H1 (cell line): ENCODE data around the gene SV2B. TPM values are rescaled to one million over a fixed set of nuclear protein-coding genes. Genes with fewer than 3 reads are reported as not detected.

Experiments used
- CTCF ChIA-PET: fragments of 300-600 bp; sonication (Branson Sonifier 250); formaldehyde crosslinking; loops from one replicate; lab custom pipeline; 2021; ENCODE audit not compliant: partially characterized antibody; lab: Charles Lee
- POLR2A ChIA-PET: fragments of 300-600 bp; sonication (Branson Sonifier 250); formaldehyde crosslinking; loops from one replicate; lab custom pipeline; 2021; ENCODE audit warnings: inconsistent platforms; ENCODE audit not compliant: partially characterized antibody; lab: Charles Lee
- DNase-seq, 2 experiments: peaks; one replicate each; pipeline versions ENCODE4 v3.0.0 to v3.0.0-alpha.2; 2010 to 2022; ENCODE audit warnings: low spot score in 2 of 2, low read depth in 1 of 2, mixed read lengths in 1 of 2
- FAIRE-seq: peaks from 2 replicates; lab custom pipeline; 2011; peaks lifted over from hg19 to GRCh38; lab: Jason Lieb, UNC
- H2AFZ ChIP-seq: 2 replicates; pipeline ENCODE4 v1.8.1; 2012; ENCODE audit warnings: low read length, inconsistent platforms
- H2AK5ac ChIP-seq: 2 replicates; pipeline ENCODE4 v1.6.1; 2013; ENCODE audit warnings: low read depth, low read length
- H2BK120ac ChIP-seq: replicated peaks from 2 replicates; pipeline ENCODE3; 2013; ENCODE audit warnings: low read depth, low read length, inconsistent platforms
- H2BK12ac ChIP-seq: 2 replicates; pipeline ENCODE4 v1.6.1; 2013; ENCODE audit warnings: low read depth, low read length
- H2BK15ac ChIP-seq: 2 replicates; pipeline ENCODE4 v1.6.1; 2013; ENCODE audit warnings: low read length
- H2BK20ac ChIP-seq: 2 replicates; pipeline ENCODE4 v1.6.1; 2013; ENCODE audit warnings: low read length
- H2BK5ac ChIP-seq: 2 replicates; pipeline ENCODE4 v1.6.1; 2013; ENCODE audit warnings: low read depth, low read length
- H3K14ac ChIP-seq: 2 replicates; pipeline ENCODE4 v1.6.1; 2013; ENCODE audit warnings: inconsistent platforms; ENCODE audit not compliant: insufficient read length
- H3K18ac ChIP-seq: 2 replicates; pipeline ENCODE4 v1.6.1; 2013; ENCODE audit warnings: low read length; ENCODE audit errors: extremely low read depth
- H3K23ac ChIP-seq: 2 replicates; pipeline ENCODE4 v1.6.1; 2013; ENCODE audit warnings: inconsistent platforms; ENCODE audit not compliant: insufficient read length
- H3K23me2 ChIP-seq: 2 replicates; pipeline ENCODE4 v1.6.1; 2013; ENCODE audit warnings: low read depth, low read length
- H3K27ac ChIP-seq: 2 replicates; pipeline ENCODE4 v1.6.1; 2011; ENCODE audit warnings: low read depth, low read length, inconsistent platforms
- H3K27me3 ChIP-seq, 4 experiments: replicated peaks in 1 of 4; 1 replicate in 1 of 4; 2 replicates in 3 of 4; pipeline versions ENCODE4 v1.6.1 to v1.8.1; 2011 to 2013; ENCODE audit warnings: low read length in 3 of 4, mild to moderate bottlenecking in 3 of 4, inconsistent platforms in 2 of 4, mixed read lengths in 2 of 4, moderate library complexity in 1 of 4; ENCODE audit not compliant: control insufficient read depth in 3 of 4, insufficient read depth in 3 of 4; ENCODE audit errors: extremely low read depth in 1 of 4
- H3K36me3 ChIP-seq, 4 experiments: 2 replicates each; pipeline versions ENCODE4 v1.6.1 to v1.8.1; 2011 to 2013; ENCODE audit warnings: mild to moderate bottlenecking in 4 of 4, low read length in 3 of 4, moderate library complexity in 2 of 4, control low read depth in 1 of 4, inconsistent platforms in 1 of 4; ENCODE audit not compliant: insufficient read depth in 4 of 4, control insufficient read depth in 2 of 4
- H3K4ac ChIP-seq: replicated peaks from 2 replicates; pipeline ENCODE3; 2013; ENCODE audit warnings: low read length, low read depth, mixed read lengths, inconsistent platforms; ENCODE audit not compliant: insufficient read length
- H3K4me1 ChIP-seq, 4 experiments: replicated peaks in 1 of 4; 1 replicate in 1 of 4; 2 replicates in 3 of 4; pipeline versions ENCODE4 v1.6.1 to v1.8.1; 2011 to 2013; ENCODE audit warnings: low read length in 3 of 4, inconsistent platforms in 2 of 4, mixed read lengths in 1 of 4; ENCODE audit not compliant: insufficient read depth in 4 of 4, control insufficient read depth in 3 of 4
- H3K4me2 ChIP-seq, 2 experiments: 2 replicates each; pipeline versions ENCODE4 v1.6.1 to v1.8.1; 2011 to 2013; ENCODE audit warnings: low read depth in 2 of 2, low read length in 2 of 2, control low read depth in 1 of 2, inconsistent platforms in 1 of 2, mild to moderate bottlenecking in 1 of 2; ENCODE audit not compliant: insufficient read depth in 1 of 2
- H3K4me3 ChIP-seq, 4 experiments: fragments of 200-600, 300-600 bp in 1 of 4; sonication (generic), shearing (Covaris generic), sonication (Bioruptor Twin) in 1 of 4; 2 replicates each; pipeline versions ENCODE4 v1.5.1 to v1.8.1; 2011 to 2016; ENCODE audit warnings: low read length in 4 of 4, low read depth in 3 of 4, control low read depth in 2 of 4, inconsistent platforms in 2 of 4, mild to moderate bottlenecking in 2 of 4, mixed read lengths in 1 of 4, moderate library complexity in 1 of 4; ENCODE audit not compliant: insufficient read depth in 2 of 4; ENCODE audit errors: extremely low read depth in 1 of 4
- H3K56ac ChIP-seq: replicated peaks from 2 replicates; pipeline ENCODE3; 2013; ENCODE audit warnings: low read depth, mild to moderate bottlenecking, mixed read lengths, low read length, inconsistent platforms; ENCODE audit not compliant: insufficient read length
- H3K79me1 ChIP-seq: 2 replicates; pipeline ENCODE4 v1.6.1; 2013; ENCODE audit warnings: low read depth, low read length, control low read depth
- H3K79me2 ChIP-seq, 2 experiments: 2 replicates each; pipeline versions ENCODE4 v1.6.1 to v1.8.1; 2012 to 2013; ENCODE audit warnings: low read length in 2 of 2, mild to moderate bottlenecking in 2 of 2, inconsistent platforms in 1 of 2; ENCODE audit not compliant: insufficient read depth in 2 of 2, control insufficient read depth in 1 of 2
- H3K9ac ChIP-seq, 4 experiments: replicated peaks in 1 of 4; 1 replicate in 1 of 4; 2 replicates in 3 of 4; pipeline versions ENCODE4 v1.6.1 to v1.8.1; 2011 to 2013; ENCODE audit warnings: low read depth in 3 of 4, low read length in 3 of 4, control low read depth in 2 of 4, mild to moderate bottlenecking in 2 of 4, moderate library complexity in 2 of 4, inconsistent platforms in 1 of 4; ENCODE audit errors: extremely low read depth in 1 of 4
- H3K9me3 ChIP-seq, 2 experiments: 2 replicates each; pipeline versions ENCODE4 v1.6.1 to v1.8.1; 2012 to 2013; ENCODE audit warnings: mild to moderate bottlenecking in 2 of 2, moderate library complexity in 2 of 2, control low read depth in 1 of 2, inconsistent platforms in 1 of 2, low read depth in 1 of 2, low read length in 1 of 2, mixed read lengths in 1 of 2; ENCODE audit not compliant: insufficient read depth in 2 of 2
- H4K20me1 ChIP-seq, 2 experiments: replicated peaks in 1 of 2; 2 replicates each; pipeline versions ENCODE3 to v1.8.1; 2011 to 2013; ENCODE audit warnings: inconsistent platforms in 2 of 2, low read length in 2 of 2, mild to moderate bottlenecking in 1 of 2; ENCODE audit not compliant: insufficient read depth in 2 of 2, control insufficient read depth in 1 of 2
- H4K5ac ChIP-seq: 2 replicates; pipeline ENCODE4 v1.6.1; 2013; ENCODE audit warnings: low read length, low read depth, mixed read lengths, inconsistent platforms; ENCODE audit not compliant: insufficient read length
- H4K8ac ChIP-seq: 2 replicates; pipeline ENCODE4 v1.8.0; 2013; ENCODE audit warnings: mild to moderate bottlenecking, moderate library complexity, low read length, inconsistent platforms; ENCODE audit not compliant: insufficient read depth; ENCODE audit errors: extremely low read depth
- H4K91ac ChIP-seq: replicated peaks from 2 replicates; pipeline ENCODE3; 2013; ENCODE audit warnings: low read length, mixed read lengths, inconsistent platforms; ENCODE audit not compliant: insufficient read length
- BACH1 ChIP-seq: IDR thresholded peaks from 2 replicates; pipeline ENCODE4 v1.6.1; 2012; ENCODE audit warnings: low read length, improper control_type of control experiment
- CBX5 ChIP-seq: fragments of 300-800, 300-1000 bp; sonication (generic); IDR thresholded peaks from 2 replicates; pipeline ENCODE4 v1.7.1; 2016; ENCODE audit warnings: antibody characterized with exemption, low read length, low read depth
- EZH2 ChIP-seq: fragments of 200-600 bp; sonication (generic); IDR thresholded peaks from 2 replicates; pipeline ENCODE4 v1.7.1; 2012; ENCODE audit warnings: low read depth, mild to moderate bottlenecking, moderate library complexity, low read length, inconsistent platforms; ENCODE audit not compliant: severe bottlenecking
- FOSL1 ChIP-seq: IDR thresholded peaks from 2 replicates; pipeline ENCODE4 v1.6.1; 2011; ENCODE audit warnings: mild to moderate bottlenecking, low read depth, low read length, moderate library complexity; ENCODE audit not compliant: insufficient read depth
- GTF2F1 ChIP-seq: IDR thresholded peaks from 2 replicates; pipeline ENCODE4 v1.6.1; 2012; ENCODE audit warnings: low read depth, low read length, improper control_type of control experiment, borderline replicate concordance
- HDAC2 ChIP-seq, 2 experiments: fragments of 300-600 bp in 1 of 2; sonication (generic) in 1 of 2; IDR thresholded peaks; 2 replicates each; pipeline ENCODE4 v1.6.1; 2011 to 2012; ENCODE audit warnings: low read depth in 2 of 2, low read length in 2 of 2, mild to moderate bottlenecking in 2 of 2, moderate library complexity in 2 of 2, borderline replicate concordance in 1 of 2, inconsistent platforms in 1 of 2
- JUND ChIP-seq: IDR thresholded peaks from 2 replicates; pipeline ENCODE4 v1.6.1; 2011; ENCODE audit warnings: mild to moderate bottlenecking, improper control_type of control experiment, low read length
- KDM1A ChIP-seq: fragments of 200-600, 300-600 bp; sonication (generic); IDR thresholded peaks from 2 replicates; pipeline ENCODE4 v1.7.1; 2016; ENCODE audit warnings: mild to moderate bottlenecking, low read length, borderline replicate concordance
- NANOG ChIP-seq: IDR thresholded peaks from 2 replicates; pipeline ENCODE4 v1.6.1; 2011; ENCODE audit warnings: low read length, low read depth, mild to moderate bottlenecking, inconsistent platforms; ENCODE audit not compliant: insufficient read depth, poor library complexity, severe bottlenecking
- SP2 ChIP-seq: IDR thresholded peaks from 2 replicates; pipeline ENCODE4 v1.6.1; 2012; ENCODE audit warnings: mild to moderate bottlenecking, low read length, inconsistent platforms
- SP4 ChIP-seq: IDR thresholded peaks from 2 replicates; pipeline ENCODE4 v1.6.1; 2012; ENCODE audit warnings: low read length, inconsistent platforms
- TAF7 ChIP-seq: optimal IDR thresholded peaks from 2 replicates; pipeline ENCODE3; 2011; ENCODE audit warnings: low read depth, mild to moderate bottlenecking, inconsistent platforms, low read length, moderate library complexity, borderline replicate concordance
- WGBS, 2 experiments: shearing (Covaris generic) in 1 of 2; methylation state at CpG; one replicate each; pipeline versions ENCODE4 v1.1.6 to v1.1.7; 2013 to 2015; ENCODE audit warnings: low lambda C conversion rate in 2 of 2, mixed read lengths in 2 of 2, inconsistent platforms in 1 of 2, low coverage in 1 of 2, missing lambda C conversion rate in 1 of 2; ENCODE audit not compliant: insufficient replicate concordance in 2 of 2, insufficient coverage in 1 of 2, insufficient read length in 1 of 2; ENCODE audit errors: extremely low coverage in 1 of 2, missing lambda C conversion rate in 1 of 2; 5-methylcytosine and 5-hydroxymethylcytosine counted together
- polyA plus RNA-seq, 7 experiments: library from polyadenylated mRNA; depleted of rRNA in 3 of 7; stranded (reverse) in 5 of 7; unstranded in 2 of 7; fragments of >200 nt in 5 of 7; fragments of 200-250 nt in 2 of 7; gene quantifications; 1 replicate in 5 of 7; 2 replicates in 1 of 7; 4 replicates in 1 of 7; pipeline versions ENCODE4 v1.2.1 to v1.2.3, GENCODE V29; 2011 to 2013; ENCODE audit warnings: missing spikeins in 2 of 7, mixed read lengths in 2 of 7
- total RNA-seq: library from RNA; stranded (reverse); fragmentation: NEBNext Ultra II Directional; extraction: Animal tissue kit (Norgen Biotek cat#: 25700); gene quantifications from 2 replicates; pipeline ENCODE4 v1.2.1, GENCODE V29; 2021
- TF ChIP-seq, protein P1 (sequence below): IDR thresholded peaks from 2 replicates; pipeline ENCODE4 v1.6.1; 2012; ENCODE audit warnings: low read length, inconsistent platforms

The SV2B gene
- total and polyA plus RNA-seq, 2 of the 8 experiments (the other 6 are each of a cell fraction or from before 2014, with no cell fraction given): 0.09 to 0.20 TPM

GRCh38 chr15:91243826-91244225, 143.8 kb downstream of the SV2B start:
- POLR2A ChIA-PET: no interaction called here

More at GRCh38 chr15:91243826-91244225, 143.8 kb downstream of the SV2B start:
- Histone ChIP-seq H3K14ac (no peak overlapping the region), H3K56ac (no peak overlapping the region), H3K9ac (no peak overlapping the region), H3K4me2 (no peak overlapping the region), H3K18ac (no peak overlapping the region), H3K79me1 (no peaks in the 10 kb centered on the region), H2BK15ac (no peak overlapping the region), H4K20me1 (no peaks in the 10 kb centered on the region), H3K4me1 (no peaks in the 10 kb centered on the region), H3K27me3 (no peaks in the 10 kb centered on the region), H3K9me3 (no peaks in the 10 kb centered on the region), H3K79me2 (no peaks in the 10 kb centered on the region), H2BK120ac (no peak overlapping the region), H2AK5ac (no peak overlapping the region), H2AFZ (no peak overlapping the region), H4K5ac (no peak overlapping the region), H4K8ac (no peak overlapping the region), H3K27ac (no peak overlapping the region), H3K4me3 (no peak overlapping the region), H2BK12ac (no peak overlapping the region), H2BK20ac (no peak overlapping the region), H3K23me2 (no peaks in the 10 kb centered on the region; the same call in 1 of the 2 replicates), H3K23ac (no peak overlapping the region), H4K91ac (no peak overlapping the region), H3K4ac (no peak overlapping the region), H3K36me3 (no peaks in the 10 kb centered on the region), H2BK5ac (no peak overlapping the region)
- CTCF ChIA-PET: no interaction called here
- DNase-seq (no peak), FAIRE-seq (no peak)
- WGBS, 2 experiments: 61% methylated on average over 2 of the region's 2 CpGs; no CpG with 5 or more reads in 1 of the 2 experiments
- no peak for TF ChIP-seq CBX5
- no peak for TF ChIP-seq SP4
- TF ChIP-seq FOSL1: no peak
- TF ChIP-seq TAF7: no peak
- TF ChIP-seq JUND: no peak
- TF ChIP-seq, protein P1, sequence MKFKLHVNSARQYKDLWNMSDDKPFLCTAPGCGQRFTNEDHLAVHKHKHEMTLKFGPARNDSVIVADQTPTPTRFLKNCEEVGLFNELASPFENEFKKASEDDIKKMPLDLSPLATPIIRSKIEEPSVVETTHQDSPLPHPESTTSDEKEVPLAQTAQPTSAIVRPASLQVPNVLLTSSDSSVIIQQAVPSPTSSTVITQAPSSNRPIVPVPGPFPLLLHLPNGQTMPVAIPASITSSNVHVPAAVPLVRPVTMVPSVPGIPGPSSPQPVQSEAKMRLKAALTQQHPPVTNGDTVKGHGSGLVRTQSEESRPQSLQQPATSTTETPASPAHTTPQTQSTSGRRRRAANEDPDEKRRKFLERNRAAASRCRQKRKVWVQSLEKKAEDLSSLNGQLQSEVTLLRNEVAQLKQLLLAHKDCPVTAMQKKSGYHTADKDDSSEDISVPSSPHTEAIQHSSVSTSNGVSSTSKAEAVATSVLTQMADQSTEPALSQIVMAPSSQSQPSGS: no peak
- TF ChIP-seq BACH1: no peak
- no peak for TF ChIP-seq KDM1A
- no peak for TF ChIP-seq HDAC2 (IDR thresholded peaks at IDR 0.05; ENCODE audit: borderline replicate concordance in 1 of 2, low read depth in 2 of 2, low read length in 2 of 2)
- TF ChIP-seq GTF2F1: no peak
- TF ChIP-seq EZH2: no peak
- no peak for TF ChIP-seq SP2
- no peak for TF ChIP-seq NANOG
